Stomach smooth muscle (tissue), 2 donors: ENCODE results near the gene MRPL36.

Experiments used
- H3K27ac ChIP-seq: one replicate; pipeline ENCODE4 v1.7.0; 2013; ENCODE audit warnings: mild to moderate bottlenecking, low read length, inconsistent platforms
- H3K27me3 ChIP-seq, 2 donors: one replicate each; pipeline ENCODE4 v1.7.0; 2013; ENCODE audit warnings: low read length in 2 of 2; ENCODE audit not compliant: insufficient read depth in 2 of 2, control insufficient read depth in 1 of 2
- H3K36me3 ChIP-seq, 2 donors: one replicate each; pipeline ENCODE4 v1.7.0; 2013; ENCODE audit warnings: low read length in 2 of 2; ENCODE audit not compliant: control insufficient read depth in 2 of 2, insufficient read depth in 2 of 2
- H3K4me1 ChIP-seq: one replicate; pipeline ENCODE4 v1.7.0; 2013; ENCODE audit warnings: low read length; ENCODE audit not compliant: control insufficient read depth, insufficient read depth
- H3K4me3 ChIP-seq, 2 donors: one replicate each; pipeline ENCODE4 v1.7.0; 2013; ENCODE audit warnings: low read length in 2 of 2
- H3K9ac ChIP-seq, 2 donors: one replicate each; pipeline ENCODE4 v1.7.0; 2013; ENCODE audit warnings: low read length in 2 of 2, mild to moderate bottlenecking in 1 of 2
- H3K9me3 ChIP-seq, 2 donors: one replicate each; pipeline ENCODE4 v1.7.0; 2013; ENCODE audit warnings: low read length in 2 of 2; ENCODE audit not compliant: control insufficient read depth in 2 of 2
- donor health status: healthy.
- donor health status: Pancreatic carcinoma.

The MRPL36 gene

GRCh38 chr5:1751864-1752822 is 47.5 kb downstream of the MRPL36 start:
- no peak overlapping the region for H3K9ac ChIP-seq
- no peak overlapping the region for H3K4me3 ChIP-seq
- no peaks in the 10 kb centered on the region for H3K36me3 ChIP-seq
- peaks cover 0 to 3% of the 10 kb centered on the region in 2 donors for H3K27me3 ChIP-seq
- H3K9me3 ChIP-seq = no peaks in the 10 kb centered on the region
- no peak overlapping the region for H3K27ac ChIP-seq
- no peaks in the 10 kb centered on the region for H3K4me1 ChIP-seq

DNA sequence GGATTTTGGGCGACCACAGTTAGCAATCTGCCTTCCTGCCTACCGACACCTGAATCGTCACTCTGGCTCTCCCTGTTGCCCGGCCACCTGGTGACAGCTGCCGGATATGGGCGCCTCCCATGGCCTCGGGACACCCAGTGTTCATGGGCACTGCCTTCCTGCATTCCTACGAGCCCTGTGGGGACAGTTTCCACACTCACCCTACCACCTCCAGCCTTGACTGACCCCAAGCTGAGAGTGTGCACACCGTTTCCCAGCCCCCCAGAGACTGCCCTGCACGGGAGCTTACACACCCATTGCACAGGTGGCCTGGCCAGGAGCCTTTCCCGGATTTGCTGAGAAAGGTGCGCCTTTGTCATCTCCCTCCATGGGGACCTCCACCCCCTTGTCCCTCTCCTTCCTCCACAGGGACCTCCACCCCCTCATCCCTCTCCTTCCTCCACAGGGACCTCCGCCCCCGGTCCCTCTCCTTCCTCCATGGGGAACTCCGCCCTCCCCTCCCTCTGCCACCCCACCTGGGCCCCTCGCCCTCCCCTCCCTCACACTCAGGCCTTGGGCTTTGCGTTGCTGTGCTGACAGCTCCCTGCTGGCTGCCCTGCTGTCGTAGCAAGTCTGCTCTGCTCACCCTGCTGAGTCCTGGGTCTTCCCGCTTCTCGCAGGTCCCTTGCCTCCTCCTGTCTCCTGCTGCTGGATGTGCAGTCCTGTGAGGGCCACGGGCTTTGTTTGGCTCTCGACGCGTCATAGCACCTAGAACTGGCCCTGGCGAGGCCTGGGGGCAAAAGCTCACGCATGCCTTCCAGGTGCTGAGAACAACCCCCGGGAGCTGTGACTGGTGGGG is 48.4 kb downstream of the MRPL36 start:
- Histone ChIP-seq H3K27ac (no peak overlapping the region), H3K4me3 (no peak overlapping the region), H3K27me3 (peaks cover 0 to 3% of the 10 kb centered on the region in 2 donors), H3K36me3 (no peaks in the 10 kb centered on the region), H3K4me1 (no peaks in the 10 kb centered on the region), H3K9me3 (no peaks in the 10 kb centered on the region), H3K9ac (no peak overlapping the region)

GRCh38 chr5:1750469-1750868 is 49.2 kb downstream of the MRPL36 start:
- Histone ChIP-seq H3K36me3 (no peaks in the 10 kb centered on the region), H3K4me1 (no peaks in the 10 kb centered on the region), H3K4me3 (no peak overlapping the region), H3K9me3 (no peaks in the 10 kb centered on the region), H3K27ac (no peak overlapping the region), H3K27me3 (peaks cover 0 to 3% of the 10 kb centered on the region in 2 donors), H3K9ac (no peak overlapping the region)

- Histone ChIP-seq H3K9ac (no peak overlapping the region), H3K4me1 (no peaks in the 10 kb centered on the region), H3K27me3 (peaks cover 0 to 3% of the 10 kb centered on the region in 2 donors), H3K36me3 (no peaks in the 10 kb centered on the region), H3K9me3 (no peaks in the 10 kb centered on the region), H3K27ac (no peak overlapping the region), H3K4me3 (no peak overlapping the region)
Observed at GRCh38 chr5:1749346-1750124, 50.1 kb downstream of the MRPL36 start.

- no peak overlapping the region for H3K4me3 ChIP-seq
- H3K27me3 ChIP-seq = peaks cover 0 to 3% of the 10 kb centered on the region in 2 donors
- no peak overlapping the region for H3K9ac ChIP-seq
- no peaks in the 10 kb centered on the region for H3K4me1 ChIP-seq
- H3K27ac ChIP-seq = no peak overlapping the region
- no peaks in the 10 kb centered on the region for H3K9me3 ChIP-seq
- no peaks in the 10 kb centered on the region for H3K36me3 ChIP-seq
Observed at GRCh38 chr5:1748845-1749244, 50.8 kb downstream of the MRPL36 start.
